ENCODE measurements around the gene TBC1D10A.

DNA sequence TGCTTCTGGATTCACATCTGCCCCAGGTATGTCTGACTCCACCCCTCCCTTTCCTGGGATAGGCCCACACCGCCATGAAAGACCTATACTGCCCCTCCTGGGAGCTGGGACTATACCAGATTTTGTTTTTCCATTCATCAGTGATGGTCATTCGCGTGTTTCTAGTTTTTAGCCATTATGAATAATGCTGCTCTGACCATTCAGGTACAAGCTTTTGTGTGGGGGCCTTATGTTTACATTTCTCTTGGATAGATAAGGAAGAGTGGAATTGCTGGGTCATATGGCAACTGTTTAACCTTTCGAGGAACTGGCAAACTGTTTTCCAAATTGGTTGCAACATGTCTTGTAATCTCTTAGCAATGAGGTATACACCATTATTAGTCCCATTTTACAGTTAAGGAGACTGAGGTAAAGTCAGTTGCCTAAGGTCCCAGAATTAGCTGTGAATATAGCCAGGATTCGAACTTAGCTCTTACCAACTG lies 1.2 kb upstream of the TBC1D10A start:
- TF ChIP-seq EZH2 (IDR thresholded peaks at IDR 0.05; ENCODE audit: low read length, missing control alignments): no peak
- TF ChIP-seq, protein P1, sequence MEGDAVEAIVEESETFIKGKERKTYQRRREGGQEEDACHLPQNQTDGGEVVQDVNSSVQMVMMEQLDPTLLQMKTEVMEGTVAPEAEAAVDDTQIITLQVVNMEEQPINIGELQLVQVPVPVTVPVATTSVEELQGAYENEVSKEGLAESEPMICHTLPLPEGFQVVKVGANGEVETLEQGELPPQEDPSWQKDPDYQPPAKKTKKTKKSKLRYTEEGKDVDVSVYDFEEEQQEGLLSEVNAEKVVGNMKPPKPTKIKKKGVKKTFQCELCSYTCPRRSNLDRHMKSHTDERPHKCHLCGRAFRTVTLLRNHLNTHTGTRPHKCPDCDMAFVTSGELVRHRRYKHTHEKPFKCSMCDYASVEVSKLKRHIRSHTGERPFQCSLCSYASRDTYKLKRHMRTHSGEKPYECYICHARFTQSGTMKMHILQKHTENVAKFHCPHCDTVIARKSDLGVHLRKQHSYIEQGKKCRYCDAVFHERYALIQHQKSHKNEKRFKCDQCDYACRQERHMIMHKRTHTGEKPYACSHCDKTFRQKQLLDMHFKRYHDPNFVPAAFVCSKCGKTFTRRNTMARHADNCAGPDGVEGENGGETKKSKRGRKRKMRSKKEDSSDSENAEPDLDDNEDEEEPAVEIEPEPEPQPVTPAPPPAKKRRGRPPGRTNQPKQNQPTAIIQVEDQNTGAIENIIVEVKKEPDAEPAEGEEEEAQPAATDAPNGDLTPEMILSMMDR (conservative IDR thresholded peaks at IDR 0.05 in 1 of 2, IDR thresholded peaks at IDR 0.05 in 1 of 2; ENCODE audit: low read depth in 1 of 2, low read length in 2 of 2): no peak
